WTC11 (cell line): ENCODE results near the gene ZFC3H1.

Experiments
- JUN ChIP-seq: sonication (generic); formaldehyde crosslinking; IDR thresholded peaks from 2 replicates; pipeline ENCODE4 v1.8.0; 2023; ENCODE audit warnings: mild to moderate bottlenecking, missing genetic modification reagents
- NFYB ChIP-seq: sonication (generic); formaldehyde crosslinking; conservative IDR thresholded peaks from 2 replicates; pipeline ENCODE4 v1.8.0; 2022; ENCODE audit warnings: low read depth, missing genetic modification reagents
- PRRX2 ChIP-seq: fragments of 250-450 bp; sonication (Bioruptor Pico); IDR thresholded peaks from 2 replicates; pipeline ENCODE4 v1.8.0; 2021; ENCODE audit warnings: mild to moderate bottlenecking
- TEAD4 ChIP-seq: sonication (generic); formaldehyde crosslinking; IDR thresholded peaks from 2 replicates; pipeline ENCODE4 v1.8.0; 2022; ENCODE audit warnings: mild to moderate bottlenecking, missing genetic modification reagents
- ZNF512 ChIP-seq: sonication (generic); formaldehyde crosslinking; IDR thresholded peaks from 2 replicates; pipeline ENCODE4 v1.8.1; 2022; ENCODE audit warnings: missing genetic modification reagents, borderline replicate concordance
- TF ChIP-seq, protein P1 (sequence below): sonication (generic); formaldehyde crosslinking; IDR thresholded peaks from 2 replicates; pipeline ENCODE4 v1.8.1; 2023; ENCODE audit warnings: mild to moderate bottlenecking, missing genetic modification reagents, moderate library complexity
- TF ChIP-seq, protein P2 (sequence below): sonication (generic); formaldehyde crosslinking; conservative IDR thresholded peaks from 2 replicates; pipeline ENCODE4 v1.8.1; 2023; ENCODE audit warnings: mild to moderate bottlenecking, low read depth, missing genetic modification reagents, moderate library complexity

DNA sequence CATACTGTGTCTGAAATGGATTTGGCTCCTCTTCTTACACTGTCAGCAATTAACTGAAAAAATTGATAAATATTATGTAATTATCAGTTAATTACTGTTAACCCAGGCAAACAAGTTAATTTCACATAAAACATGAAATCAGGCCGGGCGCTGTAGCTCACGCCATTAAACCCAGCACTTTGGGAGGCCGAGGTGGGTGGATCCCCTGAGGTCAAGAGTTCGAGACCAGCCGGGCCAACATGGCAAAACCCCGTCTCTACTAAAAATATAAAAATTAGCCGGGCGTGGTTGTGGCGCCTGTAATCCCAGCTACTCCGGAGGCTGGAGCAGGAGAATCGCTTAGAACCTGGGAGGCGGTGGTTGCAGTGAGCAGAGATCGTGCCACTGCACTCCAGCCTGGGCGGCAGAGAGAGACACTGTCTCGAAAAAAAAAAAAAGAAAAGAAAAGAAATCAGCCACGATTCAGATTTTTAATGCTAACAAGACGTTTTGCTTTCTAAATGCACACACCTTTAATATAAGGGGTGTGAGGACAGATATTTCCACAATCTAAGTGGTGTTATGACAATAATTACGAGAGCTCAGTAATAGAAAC is 21.8 kb upstream of the ZFC3H1 start:
- TF ChIP-seq, protein P1, sequence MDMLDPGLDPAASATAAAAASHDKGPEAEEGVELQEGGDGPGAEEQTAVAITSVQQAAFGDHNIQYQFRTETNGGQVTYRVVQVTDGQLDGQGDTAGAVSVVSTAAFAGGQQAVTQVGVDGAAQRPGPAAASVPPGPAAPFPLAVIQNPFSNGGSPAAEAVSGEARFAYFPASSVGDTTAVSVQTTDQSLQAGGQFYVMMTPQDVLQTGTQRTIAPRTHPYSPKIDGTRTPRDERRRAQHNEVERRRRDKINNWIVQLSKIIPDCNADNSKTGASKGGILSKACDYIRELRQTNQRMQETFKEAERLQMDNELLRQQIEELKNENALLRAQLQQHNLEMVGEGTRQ, result no peak
- TF ChIP-seq JUN (no peak), TEAD4 (CRISPR knock-in tag) (no peak), NFYB (CRISPR knock-in tag) (no peak), ZNF512 (CRISPR knock-in tag) (no peak), PRRX2 (CRISPR knock-in tag) (no peak)
- TF ChIP-seq, protein P2, sequence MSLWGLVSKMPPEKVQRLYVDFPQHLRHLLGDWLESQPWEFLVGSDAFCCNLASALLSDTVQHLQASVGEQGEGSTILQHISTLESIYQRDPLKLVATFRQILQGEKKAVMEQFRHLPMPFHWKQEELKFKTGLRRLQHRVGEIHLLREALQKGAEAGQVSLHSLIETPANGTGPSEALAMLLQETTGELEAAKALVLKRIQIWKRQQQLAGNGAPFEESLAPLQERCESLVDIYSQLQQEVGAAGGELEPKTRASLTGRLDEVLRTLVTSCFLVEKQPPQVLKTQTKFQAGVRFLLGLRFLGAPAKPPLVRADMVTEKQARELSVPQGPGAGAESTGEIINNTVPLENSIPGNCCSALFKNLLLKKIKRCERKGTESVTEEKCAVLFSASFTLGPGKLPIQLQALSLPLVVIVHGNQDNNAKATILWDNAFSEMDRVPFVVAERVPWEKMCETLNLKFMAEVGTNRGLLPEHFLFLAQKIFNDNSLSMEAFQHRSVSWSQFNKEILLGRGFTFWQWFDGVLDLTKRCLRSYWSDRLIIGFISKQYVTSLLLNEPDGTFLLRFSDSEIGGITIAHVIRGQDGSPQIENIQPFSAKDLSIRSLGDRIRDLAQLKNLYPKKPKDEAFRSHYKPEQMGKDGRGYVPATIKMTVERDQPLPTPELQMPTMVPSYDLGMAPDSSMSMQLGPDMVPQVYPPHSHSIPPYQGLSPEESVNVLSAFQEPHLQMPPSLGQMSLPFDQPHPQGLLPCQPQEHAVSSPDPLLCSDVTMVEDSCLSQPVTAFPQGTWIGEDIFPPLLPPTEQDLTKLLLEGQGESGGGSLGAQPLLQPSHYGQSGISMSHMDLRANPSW (CRISPR knock-in tag), result no peak
